Activated T-helper 1 cell treated with anti-CD3 and anti-CD28 coated beads, Interleukin-12 subunit alpha, Interleukin-12 subunit beta, Interleukin-2, Interleukin-4 antibody, amounts not matched to agents 30 ng/mL and 10 ng/mL and 1 ng/mL, durations not matched to agents 14 hours and 24 hours and 36 hours (primary cell): ENCODE measurements around the gene CR1L. TPM values are rescaled to one million over a fixed set of nuclear protein-coding genes. Genes with fewer than 3 reads are reported as not detected.
"Not testable (repeated sequence)": the region's sequence is repeated elsewhere in the genome, so short reads cannot be mapped to it uniquely, and the experiment has no call there.

Source experiments
- DNase-seq: peaks from one replicate; pipeline ENCODE4 v3.0.0; 2021; ENCODE audit warnings: low spot score
- H3K27ac Mint-ChIP-seq: one replicate; pipeline ENCODE4 v1.8.0; 2021; ENCODE audit warnings: mild to moderate bottlenecking, mixed read lengths
- H3K27me3 Mint-ChIP-seq: one replicate; pipeline ENCODE4 v1.8.0; 2022; ENCODE audit warnings: mild to moderate bottlenecking, moderate library complexity, mixed read lengths; ENCODE audit not compliant: insufficient read depth
- H3K36me3 Mint-ChIP-seq: one replicate; pipeline ENCODE4 v1.8.0; 2021; ENCODE audit warnings: low read depth, mixed read lengths
- H3K4me1 Mint-ChIP-seq: one replicate; pipeline ENCODE4 v1.8.0; 2021; ENCODE audit warnings: low read depth, mixed read lengths
- H3K4me3 Mint-ChIP-seq: one replicate; pipeline ENCODE4 v1.8.0; 2021; ENCODE audit warnings: mild to moderate bottlenecking, moderate library complexity, mixed read lengths
- H3K9me3 Mint-ChIP-seq: one replicate; pipeline ENCODE4 v1.8.0; 2021; ENCODE audit warnings: mixed read lengths
- intact Hi-C: fragments of 100-400 bp; cut with micrococcal nuclease; formaldehyde crosslinking; loops from one replicate; pipeline ENCODE4 v1.15.1; 2024
- total RNA-seq: library from RNA; stranded (reverse); gene quantifications from 2 replicates; pipeline ENCODE4 v1.2.3, GENCODE V29; 2022

CR1L gene
- total RNA-seq, 1 donor from 2014 or later = not detected

- no peaks in the 10 kb centered on the region for H3K36me3 Mint-ChIP-seq
- H3K4me1 Mint-ChIP-seq = peaks cover 8% of the 10 kb centered on the region
- H3K27me3 Mint-ChIP-seq = peaks cover 13% of the 10 kb centered on the region
- intact Hi-C loops = loop anchor here (5.0 to 10.0 kb wide), 2 partner anchors 104 to 146 kb away; partner anchors contain the start of gene CD46
- no peak overlapping the region for H3K27ac Mint-ChIP-seq
- H3K4me3 Mint-ChIP-seq = no peak overlapping the region
- DNase-seq = no peak
- no peaks in the 10 kb centered on the region for H3K9me3 Mint-ChIP-seq
These were observed 3.6 kb downstream of the CR1L start for GRCh38 chr1:207648334-207649209.

DNA sequence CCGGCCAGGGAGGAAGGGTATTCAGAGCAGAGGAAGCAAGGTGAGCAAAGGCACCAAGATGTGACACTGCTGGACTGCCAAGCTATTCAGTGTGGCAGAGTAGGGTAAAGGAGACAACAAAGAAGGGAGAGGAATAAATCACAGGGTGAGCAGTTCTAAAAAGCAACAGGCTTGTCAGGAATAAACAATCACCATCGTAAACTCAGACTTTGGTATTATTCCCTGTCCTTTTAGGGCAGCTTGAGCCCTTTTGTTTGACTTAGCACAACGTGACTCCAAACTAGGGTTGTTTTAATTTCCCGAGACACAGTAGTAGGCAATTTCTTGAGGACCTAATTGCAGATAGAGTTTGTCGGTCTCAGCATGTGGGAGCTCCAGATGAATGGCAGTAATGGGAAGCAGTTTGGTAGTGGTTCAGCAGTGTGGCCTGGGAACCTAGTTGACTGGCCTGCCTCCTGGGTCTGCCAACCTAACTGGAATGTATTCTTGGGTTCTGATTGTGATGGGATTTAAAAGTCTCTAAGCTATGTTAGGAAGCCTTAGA is 4.3 kb downstream of the CR1L start:
- no peak for DNase-seq
- intact Hi-C loops = loop anchor here (5.0 to 10.0 kb wide), 2 partner anchors 103 to 146 kb away; partner anchors contain the start of gene CD46
- H3K4me3 Mint-ChIP-seq = no peak overlapping the region
- H3K9me3 Mint-ChIP-seq = no peaks in the 10 kb centered on the region
- H3K36me3 Mint-ChIP-seq = no peaks in the 10 kb centered on the region
- H3K4me1 Mint-ChIP-seq = peaks cover 4% of the 10 kb centered on the region
- H3K27ac Mint-ChIP-seq = no peak overlapping the region
- H3K27me3 Mint-ChIP-seq = peaks cover 12% of the 10 kb centered on the region

DNA sequence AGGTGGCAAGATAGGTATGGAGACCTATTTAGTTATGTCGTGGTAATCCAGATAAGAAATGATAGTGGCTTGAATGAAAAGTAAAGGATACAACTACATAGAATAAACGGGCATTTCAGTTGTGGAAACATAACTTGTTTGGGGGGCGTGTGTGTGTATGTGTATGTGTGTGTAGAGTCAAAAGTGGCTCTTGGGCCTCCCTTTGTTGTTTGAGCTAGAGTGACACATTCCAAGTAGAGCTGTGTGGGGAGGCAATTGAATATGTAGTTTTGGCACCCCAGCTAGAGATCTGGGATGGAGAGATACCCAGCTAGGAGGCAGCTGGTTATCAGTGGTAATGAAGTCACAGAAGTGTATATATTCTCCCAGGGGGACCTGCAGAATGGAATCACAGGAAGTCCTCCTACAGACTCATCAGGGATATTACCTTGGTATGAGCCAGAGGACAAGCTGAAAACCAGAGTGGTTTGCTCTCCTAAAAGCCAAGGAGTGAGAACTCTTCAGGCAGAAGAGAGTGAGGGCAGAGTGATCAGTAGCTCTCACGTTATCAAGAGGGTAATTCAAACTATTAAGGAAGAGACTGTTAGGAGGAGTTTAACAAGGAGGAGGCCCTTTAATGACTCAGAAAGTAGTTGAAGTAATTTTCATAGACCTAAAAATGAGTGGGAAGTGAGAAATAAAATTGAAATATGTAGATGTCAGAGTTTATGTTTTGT is 5.1 kb downstream of the CR1L start:
- H3K27ac Mint-ChIP-seq = no peak overlapping the region
- no peaks in the 10 kb centered on the region for H3K36me3 Mint-ChIP-seq
- H3K4me3 Mint-ChIP-seq = no peak overlapping the region
- peaks cover 14% of the 10 kb centered on the region for H3K27me3 Mint-ChIP-seq
- no peaks in the 10 kb centered on the region for H3K4me1 Mint-ChIP-seq
- intact Hi-C loops = loop anchor here (5.0 to 10.0 kb wide), 2 partner anchors 102 to 145 kb away; partner anchors contain the start of gene CD46
- no peaks in the 10 kb centered on the region for H3K9me3 Mint-ChIP-seq
- no peak for DNase-seq

DNA sequence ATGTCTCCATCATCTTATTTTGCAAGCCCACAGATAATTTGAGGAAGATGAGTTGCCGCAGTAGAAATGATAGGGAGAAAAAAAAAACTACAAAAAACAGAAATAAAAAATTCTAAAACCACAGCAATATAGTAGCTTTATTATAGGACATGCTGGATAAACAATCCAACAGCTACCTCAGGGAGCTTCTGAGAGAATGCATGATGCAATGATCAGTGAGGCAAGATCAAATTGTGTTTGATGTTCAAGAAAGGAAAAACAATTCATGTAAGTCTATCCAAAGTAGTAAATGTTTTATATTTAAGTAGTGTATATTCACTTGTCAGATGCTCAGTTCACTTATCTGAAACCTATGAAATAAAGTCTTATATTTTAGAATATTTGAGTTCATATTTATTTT is 6.7 kb downstream of the CR1L start:
- DNase-seq = no peak
- H3K9me3 Mint-ChIP-seq = no peaks in the 10 kb centered on the region
- peaks cover 17% of the 10 kb centered on the region for H3K27me3 Mint-ChIP-seq
- no peaks in the 10 kb centered on the region for H3K36me3 Mint-ChIP-seq
- H3K4me3 Mint-ChIP-seq = no peak overlapping the region
- H3K4me1 Mint-ChIP-seq = no peaks in the 10 kb centered on the region
- intact Hi-C loops = no loop called here
- no peak overlapping the region for H3K27ac Mint-ChIP-seq

GRCh38 chr1:207654320-207654719 is 9.4 kb downstream of the CR1L start:
- H3K36me3 Mint-ChIP-seq = no peaks in the 10 kb centered on the region
- no peaks in the 10 kb centered on the region for H3K4me1 Mint-ChIP-seq
- DNase-seq = no peak
- H3K4me3 Mint-ChIP-seq = no peak overlapping the region
- peaks cover 16% of the 10 kb centered on the region for H3K27me3 Mint-ChIP-seq
- intact Hi-C loops = no loop called here
- H3K9me3 Mint-ChIP-seq = no peaks in the 10 kb centered on the region
- no peak overlapping the region for H3K27ac Mint-ChIP-seq

DNA sequence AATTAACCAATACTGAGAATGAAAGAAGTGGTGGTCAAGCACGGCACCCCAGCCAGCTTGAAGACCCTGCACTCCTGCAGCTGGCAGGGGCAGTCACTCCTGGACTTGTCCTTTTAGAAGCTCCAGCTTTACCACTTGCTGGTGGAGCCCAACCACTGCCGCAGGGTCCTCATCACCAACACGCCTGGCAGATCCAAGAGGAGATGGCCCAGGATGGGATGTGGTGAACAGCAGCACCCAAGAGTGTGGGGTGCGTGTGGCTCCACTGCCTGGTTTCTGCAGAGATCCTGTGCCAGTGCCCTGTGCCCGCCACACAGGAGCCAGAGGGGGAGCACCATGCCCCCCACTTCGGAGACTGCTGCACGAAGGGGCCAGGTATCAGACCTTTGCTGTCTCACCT is 13.5 kb downstream of the CR1L start:
- Mint-ChIP-seq H3K4me3 (no peak overlapping the region), H3K4me1 (no peaks in the 10 kb centered on the region)

DNA sequence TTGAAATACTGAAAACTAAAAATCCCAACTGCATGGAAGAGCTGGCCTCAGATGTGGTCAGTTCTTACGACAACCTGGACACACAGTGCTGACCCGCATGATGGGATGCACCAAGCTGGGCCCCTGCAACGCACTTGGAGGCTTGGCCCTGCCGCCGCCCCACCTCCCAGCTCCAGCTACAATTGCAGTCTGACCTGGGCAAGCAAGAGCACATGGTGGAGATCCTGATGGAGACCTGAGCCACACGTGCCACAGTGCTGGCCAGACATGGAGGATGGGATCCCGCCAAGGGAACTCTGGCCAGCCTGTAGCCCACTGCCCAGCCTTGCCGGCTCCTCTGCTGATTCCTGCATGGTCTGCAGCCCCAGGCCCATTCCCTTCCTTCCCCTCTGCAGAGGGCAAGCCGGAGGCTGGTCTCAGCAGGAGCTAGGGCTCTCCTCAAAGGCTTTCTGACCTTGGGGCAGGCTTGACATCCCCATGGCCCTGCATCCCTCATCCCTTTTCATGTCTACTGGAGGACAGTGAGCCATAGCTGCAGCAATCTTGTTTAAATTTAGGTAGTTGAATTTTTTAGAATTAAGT is 14.1 kb downstream of the CR1L start:
- Mint-ChIP-seq H3K36me3 (no peaks in the 10 kb centered on the region), H3K4me3 (no peak overlapping the region), H3K27me3 (peaks cover 20% of the 10 kb centered on the region), H3K27ac (no peak overlapping the region), H3K9me3 (no peaks in the 10 kb centered on the region), H3K4me1 (no peaks in the 10 kb centered on the region)
- intact Hi-C loops = no loop called here
- DNase-seq = no peak

More for the DNA sequence above, 13.5 kb downstream of the CR1L start:
- no peak for DNase-seq
- Mint-ChIP-seq H3K27ac (no peak overlapping the region), H3K36me3 (no peaks in the 10 kb centered on the region), H3K27me3 (peaks cover 20% of the 10 kb centered on the region), H3K9me3 (no peaks in the 10 kb centered on the region)
- intact Hi-C loops = no loop called here

DNA sequence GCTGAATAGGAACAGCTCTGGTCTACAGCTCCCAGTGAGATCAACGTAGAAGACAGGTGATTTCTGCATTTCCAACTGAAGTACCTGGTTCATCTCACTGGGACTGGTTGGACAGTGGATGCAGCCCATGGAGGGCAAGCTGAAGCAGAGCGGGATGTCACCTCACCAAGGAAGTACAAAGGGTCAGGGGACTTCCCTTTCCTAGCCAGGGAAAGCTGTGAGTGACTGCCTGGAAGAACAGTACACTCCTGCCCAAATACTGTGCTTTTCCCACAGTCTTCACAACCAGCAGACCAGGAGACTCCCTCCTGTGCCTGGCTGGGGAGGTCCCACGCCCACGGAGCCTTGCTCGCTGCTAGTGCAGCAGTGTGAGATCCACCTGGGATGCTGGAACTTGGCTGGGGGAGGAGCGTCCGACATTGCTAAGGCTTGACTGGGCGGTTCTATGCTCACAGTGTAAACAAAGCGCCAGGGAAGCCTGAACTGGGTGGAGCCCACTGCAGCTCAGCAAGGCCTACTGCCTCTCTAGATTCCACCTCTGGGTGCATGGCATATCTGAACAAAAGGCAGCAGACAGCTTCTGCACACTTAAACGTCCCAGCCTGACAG is 14.7 kb downstream of the CR1L start:
- Mint-ChIP-seq H3K27me3 (peaks cover 20% of the 10 kb centered on the region), H3K36me3 (no peaks in the 10 kb centered on the region), H3K27ac (no peak overlapping the region), H3K4me3 (no peak overlapping the region), H3K4me1 (no peaks in the 10 kb centered on the region), H3K9me3 (no peaks in the 10 kb centered on the region)
- no peak for DNase-seq
- intact Hi-C loops = no loop called here

- H3K9me3 Mint-ChIP-seq, H3K27ac Mint-ChIP-seq, DNase-seq, H3K36me3 Mint-ChIP-seq, H3K4me1 Mint-ChIP-seq, H3K4me3 Mint-ChIP-seq, intact Hi-C loops: not testable (repeated sequence)
- H3K27me3 Mint-ChIP-seq = peaks cover 18% of the 10 kb centered on the region
These were observed 16.5 kb downstream of the CR1L start for GRCh38 chr1:207661420-207661819.

DNA sequence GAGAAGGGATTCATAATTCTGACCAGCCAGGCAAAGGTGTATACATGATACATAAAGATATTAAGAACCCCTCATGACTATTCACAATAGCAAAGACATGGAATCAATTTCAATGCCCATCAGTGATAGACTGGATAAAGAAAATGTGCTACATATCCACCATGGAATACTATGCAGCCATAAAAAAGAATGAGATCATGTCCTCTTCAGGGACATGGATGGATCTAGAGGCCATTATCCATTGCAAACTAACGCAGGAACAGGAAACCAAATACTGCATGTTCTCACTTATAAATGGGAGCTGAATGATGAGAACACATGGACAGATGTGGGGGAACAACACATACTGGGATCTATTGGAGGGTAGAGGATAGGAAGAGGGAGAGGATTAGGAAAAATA is 21.4 kb downstream of the CR1L start:
- intact Hi-C loops = no loop called here

DNA sequence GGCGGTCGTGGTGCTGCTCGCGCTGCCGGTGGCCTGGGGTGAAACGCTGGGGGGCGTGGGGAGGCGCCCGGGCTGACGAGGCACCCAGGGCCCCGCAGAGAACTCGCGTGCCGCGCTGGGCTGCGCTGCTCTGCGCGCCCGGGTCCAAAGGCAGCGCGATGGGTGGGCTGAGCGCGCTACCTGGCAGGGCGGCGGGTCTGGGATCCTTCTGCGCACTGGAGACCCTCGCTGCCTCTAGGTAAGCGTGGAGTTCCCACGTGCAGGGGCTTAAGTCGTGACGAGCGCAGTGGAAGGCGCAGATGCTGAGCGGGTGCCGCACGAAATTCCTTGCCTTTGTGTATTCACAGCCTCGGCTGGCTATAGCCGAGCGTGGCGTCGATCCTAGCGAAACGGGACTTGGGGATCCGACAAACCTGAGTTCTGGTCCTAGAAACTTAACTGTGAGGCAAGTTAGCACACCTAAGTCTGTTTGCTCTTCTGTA is 24.6 kb downstream of the CR1L start:
- Mint-ChIP-seq H3K4me3 (no peak overlapping the region), H3K36me3 (no peaks in the 10 kb centered on the region), H3K9me3 (no peaks in the 10 kb centered on the region), H3K27me3 (peaks cover 63% of the 10 kb centered on the region), H3K27ac (no peak overlapping the region), H3K4me1 (no peaks in the 10 kb centered on the region)
- intact Hi-C loops = no loop called here
- DNase-seq = no peak

More for the DNA sequence above, 21.4 kb downstream of the CR1L start:
- Mint-ChIP-seq H3K36me3 (no peaks in the 10 kb centered on the region), H3K9me3 (no peaks in the 10 kb centered on the region), H3K4me1 (no peaks in the 10 kb centered on the region), H3K27me3 (peaks cover 46% of the 10 kb centered on the region), H3K4me3 (no peak overlapping the region), H3K27ac (no peak overlapping the region)
- DNase-seq = no peak

DNA sequence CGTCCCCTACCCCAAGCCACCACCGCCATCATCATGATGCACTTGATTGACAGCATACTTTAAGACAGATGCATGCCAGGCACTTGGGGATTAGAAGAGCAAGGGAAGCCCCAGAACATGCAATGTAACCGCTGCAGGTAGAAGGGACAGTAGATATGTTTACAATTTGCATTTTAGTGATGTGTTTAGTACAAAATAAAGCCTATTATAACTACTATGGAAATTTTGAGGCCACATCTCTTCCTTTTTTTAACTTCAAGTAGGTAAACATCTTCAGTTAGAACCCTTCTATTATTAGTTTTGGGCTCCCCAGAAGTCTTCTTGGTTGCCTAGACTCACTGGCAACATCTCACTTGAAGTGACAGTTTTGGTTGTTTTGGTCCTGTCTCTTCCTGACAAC is 25.3 kb downstream of the CR1L start:
- Mint-ChIP-seq H3K27me3 (peaks cover 63% of the 10 kb centered on the region), H3K9me3 (no peaks in the 10 kb centered on the region), H3K36me3 (no peaks in the 10 kb centered on the region)

More for the DNA sequence above, 25.3 kb downstream of the CR1L start:
- intact Hi-C loops = no loop called here
- Mint-ChIP-seq H3K27ac (no peak overlapping the region), H3K4me3 (no peak overlapping the region), H3K4me1 (no peaks in the 10 kb centered on the region)
- no peak for DNase-seq
